SK-N-MC (cell line): ENCODE data around the gene CACNA1H.
A peak's percentile ranks its signal among the peaks of the same experiment; 100 is the strongest.

Source experiments
- DNase-seq: peaks from one replicate; pipeline ENCODE4 v3.0.0-alpha.2; 2011; ENCODE audit warnings: low read depth, low spot score
- H3K27ac ChIP-seq: fragments of 200-600 bp; sonication (generic); 2 replicates; pipeline ENCODE4 v1.5.1; 2016; ENCODE audit warnings: mixed run types
- H3K36me3 ChIP-seq: fragments of 200-600 bp; sonication (generic); 2 replicates; pipeline ENCODE4 v1.6.1; 2017; ENCODE audit warnings: antibody characterized with exemption, low read length, mixed read lengths; ENCODE audit not compliant: insufficient read depth
- H3K4me3 ChIP-seq: fragments of 200-600 bp; sonication (generic); 2 replicates; pipeline ENCODE4 v1.5.1; 2016
- H3K9ac ChIP-seq: fragments of 200-600 bp; sonication (generic); 2 replicates; pipeline ENCODE4 v1.8.0; 2017; ENCODE audit warnings: mixed run types, mixed read lengths; ENCODE audit not compliant: insufficient read length
- H3K9me3 ChIP-seq: fragments of 200-600 bp; sonication (generic); 2 replicates; pipeline ENCODE4 v1.6.1; 2017; ENCODE audit warnings: low read depth, mild to moderate bottlenecking, antibody characterized with exemption, low read length, moderate library complexity, mixed read lengths
- EZH2 ChIP-seq: fragments of 200-600 bp; sonication (generic); IDR thresholded peaks from one replicate; pipeline ENCODE4 v1.6.1; 2017; ENCODE audit warnings: antibody characterized with exemption
- FOXP2 ChIP-seq: optimal IDR thresholded peaks from 2 replicates; pipeline ENCODE3; 2011; ENCODE audit warnings: mild to moderate bottlenecking, moderate library complexity; ENCODE audit not compliant: insufficient read depth; ENCODE audit errors: extremely low read length, control extremely low read depth
- POLR2AphosphoS5 ChIP-seq: IDR thresholded peaks from 2 replicates; pipeline ENCODE4 v1.6.1; 2012; ENCODE audit warnings: mild to moderate bottlenecking, low read depth, low read length, borderline replicate concordance

The CACNA1H gene

GRCh38 chr16:1156983-1157638 lies 4.2 kb downstream of the CACNA1H start:
- H3K36me3 ChIP-seq, result no peaks in the 10 kb centered on the region
- no peak overlapping the region for H3K4me3 ChIP-seq
- no peaks in the 10 kb centered on the region for H3K9me3 ChIP-seq
- no peak for DNase-seq
- H3K27ac ChIP-seq, result no peak overlapping the region
- no peak for TF ChIP-seq POLR2AphosphoS5
- no peak for TF ChIP-seq FOXP2
- TF ChIP-seq EZH2, result no peak
- no peak overlapping the region for H3K9ac ChIP-seq

GRCh38 chr16:1157639-1158455 lies 4.9 kb downstream of the CACNA1H start:
- no peaks in the 10 kb centered on the region for H3K36me3 ChIP-seq
- peak overlapping the region; percentile 31; the same call in 1 of the 2 replicates for H3K4me3 ChIP-seq
- H3K27ac ChIP-seq, result no peak overlapping the region
- no peaks in the 10 kb centered on the region for H3K9me3 ChIP-seq
- TF ChIP-seq POLR2AphosphoS5 (no peak), EZH2 (no peak), FOXP2 (no peak)
- no peak overlapping the region for H3K9ac ChIP-seq
- no peak for DNase-seq

- TF ChIP-seq POLR2AphosphoS5 (no peak), EZH2 (no peak), FOXP2 (no peak)
- Histone ChIP-seq H3K36me3 (no peaks in the 10 kb centered on the region), H3K9ac (no peak overlapping the region), H3K27ac (0 out of 2 replicates have a peak overlapping the region, but pooled peaks have one; percentile 9), H3K9me3 (no peaks in the 10 kb centered on the region), H3K4me3 (peak overlapping the region; percentile 31; the same call in 1 of the 2 replicates)
- DNase-seq, result no peak
Measured at GRCh38 chr16:1158456-1159324, 5.8 kb downstream of the CACNA1H start.

- Histone ChIP-seq H3K27ac (no peak overlapping the region), H3K9me3 (no peaks in the 10 kb centered on the region)
Measured at GRCh38 chr16:1159325-1159972, 6.5 kb downstream of the CACNA1H start.

GRCh38 chr16:1159973-1160772 lies 7.3 kb downstream of the CACNA1H start:
- no peak overlapping the region for H3K4me3 ChIP-seq
- H3K9me3 ChIP-seq, result no peaks in the 10 kb centered on the region
- no peak for DNase-seq
- H3K36me3 ChIP-seq, result no peaks in the 10 kb centered on the region
- no peak overlapping the region for H3K9ac ChIP-seq
- H3K27ac ChIP-seq, result no peak overlapping the region
- TF ChIP-seq POLR2AphosphoS5 (no peak), EZH2 (no peak), FOXP2 (no peak)

More at GRCh38 chr16:1159325-1159972, 6.5 kb downstream of the CACNA1H start:
- no peak overlapping the region for H3K9ac ChIP-seq
- TF ChIP-seq POLR2AphosphoS5 (no peak; the same call in 1 of the 2 replicates), EZH2 (no peak), FOXP2 (no peak)
- no peaks in the 10 kb centered on the region for H3K36me3 ChIP-seq
- no peak for DNase-seq
- no peak overlapping the region for H3K4me3 ChIP-seq

- DNase-seq, result no peak
- no peak overlapping the region for H3K9ac ChIP-seq
- H3K27ac ChIP-seq, result no peak overlapping the region
- TF ChIP-seq FOXP2, result no peak
- no peak for TF ChIP-seq POLR2AphosphoS5
- TF ChIP-seq EZH2, result no peak
- H3K4me3 ChIP-seq, result no peak overlapping the region
- H3K9me3 ChIP-seq, result no peaks in the 10 kb centered on the region
- no peaks in the 10 kb centered on the region for H3K36me3 ChIP-seq
Measured at GRCh38 chr16:1160773-1161348, 8.0 kb downstream of the CACNA1H start.

- no peak overlapping the region for H3K27ac ChIP-seq
- no peak overlapping the region for H3K4me3 ChIP-seq
- H3K9ac ChIP-seq, result no peak overlapping the region
Measured at GRCh38 chr16:1162701-1163566, 10.0 kb downstream of the CACNA1H start.

More at GRCh38 chr16:1162701-1163566, 10.0 kb downstream of the CACNA1H start:
- no peak for TF ChIP-seq FOXP2
- TF ChIP-seq EZH2, result no peak
- no peak for TF ChIP-seq POLR2AphosphoS5
- H3K36me3 ChIP-seq, result no peaks in the 10 kb centered on the region
- no peak for DNase-seq
- H3K9me3 ChIP-seq, result no peaks in the 10 kb centered on the region
